Neural progenitor cell (in vitro differentiated cells): ENCODE data around the gene KIF26B.

Experiments used
- EZH2 ChIP-seq: fragments of 200-600 bp; sonication (generic); IDR thresholded peaks from 2 replicates; pipeline ENCODE4 v1.6.1; 2017; ENCODE audit warnings: antibody characterized with exemption, mild to moderate bottlenecking, moderate library complexity
- EZH2phosphoT487 ChIP-seq: fragments of 200-600 bp; sonication (generic); IDR thresholded peaks from 2 replicates; pipeline ENCODE4 v1.6.1; 2017; ENCODE audit warnings: antibody characterized with exemption
- TF ChIP-seq, protein P1 (sequence below): fragments of 200-600 bp; sonication (generic); IDR thresholded peaks from 2 replicates; pipeline ENCODE4 v1.5.1; 2017; ENCODE audit warnings: antibody characterized with exemption, mild to moderate bottlenecking

- TF ChIP-seq, protein P1, sequence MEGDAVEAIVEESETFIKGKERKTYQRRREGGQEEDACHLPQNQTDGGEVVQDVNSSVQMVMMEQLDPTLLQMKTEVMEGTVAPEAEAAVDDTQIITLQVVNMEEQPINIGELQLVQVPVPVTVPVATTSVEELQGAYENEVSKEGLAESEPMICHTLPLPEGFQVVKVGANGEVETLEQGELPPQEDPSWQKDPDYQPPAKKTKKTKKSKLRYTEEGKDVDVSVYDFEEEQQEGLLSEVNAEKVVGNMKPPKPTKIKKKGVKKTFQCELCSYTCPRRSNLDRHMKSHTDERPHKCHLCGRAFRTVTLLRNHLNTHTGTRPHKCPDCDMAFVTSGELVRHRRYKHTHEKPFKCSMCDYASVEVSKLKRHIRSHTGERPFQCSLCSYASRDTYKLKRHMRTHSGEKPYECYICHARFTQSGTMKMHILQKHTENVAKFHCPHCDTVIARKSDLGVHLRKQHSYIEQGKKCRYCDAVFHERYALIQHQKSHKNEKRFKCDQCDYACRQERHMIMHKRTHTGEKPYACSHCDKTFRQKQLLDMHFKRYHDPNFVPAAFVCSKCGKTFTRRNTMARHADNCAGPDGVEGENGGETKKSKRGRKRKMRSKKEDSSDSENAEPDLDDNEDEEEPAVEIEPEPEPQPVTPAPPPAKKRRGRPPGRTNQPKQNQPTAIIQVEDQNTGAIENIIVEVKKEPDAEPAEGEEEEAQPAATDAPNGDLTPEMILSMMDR, result no peak
- TF ChIP-seq EZH2 (no peak), EZH2phosphoT487 (no peak)
Observed at GRCh38 chr1:245693941-245694752, 539.4 kb downstream of the KIF26B start.
